ENCODE data around the gene MED15. TPM values are rescaled to one million over a fixed set of nuclear protein-coding genes. Genes with fewer than 3 reads are reported as not detected.

MED15 gene
- total and polyA plus RNA-seq, 2 of the 4 experiments (the other 2 are of a cell fraction): 19.0 to 68.8 TPM

DNA sequence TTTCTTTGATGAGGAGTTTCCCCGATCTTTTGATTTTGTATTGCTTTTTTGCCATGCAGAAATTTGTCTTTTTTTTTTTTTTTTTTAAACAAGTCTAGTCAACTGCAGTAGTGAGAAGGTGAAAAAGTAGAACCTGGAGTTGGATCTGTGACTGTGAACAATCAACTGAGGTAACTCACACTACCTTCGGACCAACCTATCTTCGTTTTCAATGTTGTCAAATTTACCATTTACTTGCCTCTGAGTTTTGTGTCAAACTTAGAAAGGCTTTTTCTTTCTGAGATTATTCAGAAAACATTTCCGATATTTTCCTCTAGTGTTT, 32.3 kb upstream of the MED15 start:
- no peak overlapping the region for H2AFZ ChIP-seq (replicated peaks; ENCODE audit: low read length, poor library complexity)
- H4K8ac ChIP-seq (ENCODE audit: low read depth in 2 of 2, low read length in 2 of 2): no peak overlapping the region
- H2BK120ac ChIP-seq (ENCODE audit: low read depth, low read length): no peak overlapping the region
- H3K23ac ChIP-seq (ENCODE audit: low read depth, low read length): no peak overlapping the region
- peaks cover 16% of the 10 kb centered on the region for H3K9me1 ChIP-seq (ENCODE audit: insufficient read depth, low read length)
- no CpG with 5 or more reads among the region's 4 CpGs for WGBS, 2 experiments (ENCODE audit: extremely low coverage in 2 of 2, insufficient read length in 1 of 2)
- no peaks in the 10 kb centered on the region; the same call in 1 of the 2 replicates for H4K20me1 ChIP-seq (ENCODE audit: insufficient read depth, low read length)
- H3K9me3 ChIP-seq (ENCODE audit: control insufficient read depth, insufficient read depth, low read length): no peaks in the 10 kb centered on the region
- no peak overlapping the region for H2AK9ac ChIP-seq (replicated peaks; ENCODE audit: low read depth, low read length, poor library complexity)
- no peak overlapping the region for H2BK5ac ChIP-seq (ENCODE audit: low read depth, low read length, poor library complexity, severe bottlenecking)
- H3K4ac ChIP-seq (ENCODE audit: low read depth, low read length): no peak overlapping the region
- H3K4me3 ChIP-seq (ENCODE audit: insufficient read depth, low read depth, low read length): no peak overlapping the region
- H3K9ac ChIP-seq (ENCODE audit: low read depth, low read length): no peak overlapping the region
- no peak overlapping the region for H3K56ac ChIP-seq (ENCODE audit: extremely low read depth, insufficient read depth, low read length)
- H4K5ac ChIP-seq (ENCODE audit: low read depth, low read length): no peak overlapping the region
- in situ Hi-C loops (cut with MboI; ENCODE audit: low sequenced_read_pairs): no loop called here
- H3K4me1 ChIP-seq (ENCODE audit: control insufficient read depth, insufficient read depth, low read length): no peaks in the 10 kb centered on the region
- ChIA-PET POLR2A (ENCODE audit: unreplicated experiment) (no interaction called here), CTCF (no interaction called here)
- no TSS peak for BruUV-seq (replicated peaks)
- no peak overlapping the region for H2BK20ac ChIP-seq (ENCODE audit: low read depth, low read length)
- peaks cover 0 to 13% of the 10 kb centered on the region in 2 experiments; a peak in 2 of 4 replicates for H3K79me1 ChIP-seq (ENCODE audit: low read depth in 1 of 2, low read length in 2 of 2)
- no peak overlapping the region for H3K27ac ChIP-seq (ENCODE audit: insufficient read depth, low read length)
- intact Hi-C loops (cut with micrococcal nuclease): no loop called here
- H3K4me2 ChIP-seq (ENCODE audit: low read depth, low read length): no peak overlapping the region
- no peak overlapping the region for H3K18ac ChIP-seq (ENCODE audit: low read depth, low read length)
- H3K14ac ChIP-seq (replicated peaks; ENCODE audit: low read depth, low read length): no peak overlapping the region
- no peak overlapping the region for H4K91ac ChIP-seq (ENCODE audit: insufficient read depth, low read depth, low read length)
- H2BK15ac ChIP-seq (ENCODE audit: low read depth, low read length): no peak overlapping the region
- no peaks in the 10 kb centered on the region for H3K27me3 ChIP-seq (ENCODE audit: control insufficient read depth, insufficient read depth, low read length)
- ATAC-seq (ENCODE audit: low read depth): no peak
- dilution Hi-C loops (cut with HindIII; ENCODE audit: low sequenced_read_pairs, unreplicated experiment): no loop called here
- no peak for DNase-seq
- H3K36me3 ChIP-seq (ENCODE audit: control insufficient read depth, insufficient read depth, low read length): peaks cover 17% of the 10 kb centered on the region
- no peak overlapping the region for H2AK5ac ChIP-seq (ENCODE audit: low read depth, low read length)
- TF ChIP-seq, protein P1, sequence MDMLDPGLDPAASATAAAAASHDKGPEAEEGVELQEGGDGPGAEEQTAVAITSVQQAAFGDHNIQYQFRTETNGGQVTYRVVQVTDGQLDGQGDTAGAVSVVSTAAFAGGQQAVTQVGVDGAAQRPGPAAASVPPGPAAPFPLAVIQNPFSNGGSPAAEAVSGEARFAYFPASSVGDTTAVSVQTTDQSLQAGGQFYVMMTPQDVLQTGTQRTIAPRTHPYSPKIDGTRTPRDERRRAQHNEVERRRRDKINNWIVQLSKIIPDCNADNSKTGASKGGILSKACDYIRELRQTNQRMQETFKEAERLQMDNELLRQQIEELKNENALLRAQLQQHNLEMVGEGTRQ (IDR thresholded peaks at IDR 0.05; ENCODE audit: low read depth, low read length): no peak
- TF ChIP-seq MAZ (IDR thresholded peaks at IDR 0.05; ENCODE audit: borderline replicate concordance, low read depth, low read length) (no peak), MAFK (IDR thresholded peaks at IDR 0.05; ENCODE audit: low read depth, low read length) (no peak), BHLHE40 (IDR thresholded peaks at IDR 0.05; ENCODE audit: low read depth, low read length) (no peak), RCOR1 (IDR thresholded peaks at IDR 0.05; ENCODE audit: insufficient replicate concordance, low read length) (no peak), FOS (IDR thresholded peaks at IDR 0.05; ENCODE audit: low read depth, low read length) (no peak), RAD21 (IDR thresholded peaks at IDR 0.05; ENCODE audit: low read length) (no peak), RFX5 (IDR thresholded peaks at IDR 0.05; ENCODE audit: low read depth, low read length) (no peak), CHD1 (IDR thresholded peaks at IDR 0.05; ENCODE audit: low read depth, low read length) (no peak), POLR2A (IDR thresholded peaks at IDR 0.05; ENCODE audit: low read depth, low read length) (no peak), CEBPB (IDR thresholded peaks at IDR 0.05; ENCODE audit: low read depth, low read length) (no peak)
- TF ChIP-seq, protein P2, sequence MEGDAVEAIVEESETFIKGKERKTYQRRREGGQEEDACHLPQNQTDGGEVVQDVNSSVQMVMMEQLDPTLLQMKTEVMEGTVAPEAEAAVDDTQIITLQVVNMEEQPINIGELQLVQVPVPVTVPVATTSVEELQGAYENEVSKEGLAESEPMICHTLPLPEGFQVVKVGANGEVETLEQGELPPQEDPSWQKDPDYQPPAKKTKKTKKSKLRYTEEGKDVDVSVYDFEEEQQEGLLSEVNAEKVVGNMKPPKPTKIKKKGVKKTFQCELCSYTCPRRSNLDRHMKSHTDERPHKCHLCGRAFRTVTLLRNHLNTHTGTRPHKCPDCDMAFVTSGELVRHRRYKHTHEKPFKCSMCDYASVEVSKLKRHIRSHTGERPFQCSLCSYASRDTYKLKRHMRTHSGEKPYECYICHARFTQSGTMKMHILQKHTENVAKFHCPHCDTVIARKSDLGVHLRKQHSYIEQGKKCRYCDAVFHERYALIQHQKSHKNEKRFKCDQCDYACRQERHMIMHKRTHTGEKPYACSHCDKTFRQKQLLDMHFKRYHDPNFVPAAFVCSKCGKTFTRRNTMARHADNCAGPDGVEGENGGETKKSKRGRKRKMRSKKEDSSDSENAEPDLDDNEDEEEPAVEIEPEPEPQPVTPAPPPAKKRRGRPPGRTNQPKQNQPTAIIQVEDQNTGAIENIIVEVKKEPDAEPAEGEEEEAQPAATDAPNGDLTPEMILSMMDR (conservative IDR thresholded peaks at IDR 0.05; ENCODE audit: low read depth, low read length): no peak

All from IMR-90 (cell line).